ENCODE measurements around the gene ITPR2. TPM values are rescaled to one million over a fixed set of nuclear protein-coding genes. Genes with fewer than 3 reads are reported as not detected.

The ITPR2 gene
- polyA plus RNA-seq, 1 of the 3 experiments (the other 2 are of a cell fraction) = 2.3 TPM

GRCh38 chr12:26599096-26599695 is 233.8 kb downstream of the ITPR2 start:
- Histone ChIP-seq H3K79me2 (ENCODE audit: insufficient read depth) (no peaks in the 10 kb centered on the region), H3K9me3 (no peaks in the 10 kb centered on the region), H3K27me3 (ENCODE audit: insufficient read depth) (no peaks in the 10 kb centered on the region), H3K4me3 (ENCODE audit: low read depth in 2 of 2, low read length in 1 of 2) (no peak overlapping the region), H2AFZ (ENCODE audit: low read depth) (no peak overlapping the region), H3K9ac (no peak overlapping the region), H3K27ac (ENCODE audit: low read depth in 2 of 2, low read length in 1 of 2) (no peak overlapping the region), H3K36me3 (replicated peaks in 1 of 2; ENCODE audit: control insufficient read depth in 1 of 2, insufficient read depth in 2 of 2, low read length in 1 of 2) (peaks cover 7 to 39% of the 10 kb centered on the region in 2 experiments), H3K4me1 (ENCODE audit: control insufficient read depth in 1 of 2, insufficient read depth in 2 of 2, low read depth in 1 of 2, low read length in 1 of 2) (no peaks in the 10 kb centered on the region), H3K9me2 (no peaks in the 10 kb centered on the region), H4K20me1 (ENCODE audit: insufficient read depth) (no peaks in the 10 kb centered on the region), H3K4me2 (no peak overlapping the region), H3F3A (replicated peaks; ENCODE audit: insufficient read depth) (no peaks in the 10 kb centered on the region)
- 91% methylated on average over 7 of the region's 7 CpGs for WGBS (ENCODE audit: low lambda C conversion rate)
- ChIA-PET POLR2A (no interaction called here), CTCF (interaction anchor here (0.6 to 2.9 kb wide), 2 partner anchors 15 to 17 kb away, joined by 3 to 11 read pairs; no protein-coding TSS in a partner anchor)
- no peak for DNase-seq
- TF ChIP-seq, protein P1, sequence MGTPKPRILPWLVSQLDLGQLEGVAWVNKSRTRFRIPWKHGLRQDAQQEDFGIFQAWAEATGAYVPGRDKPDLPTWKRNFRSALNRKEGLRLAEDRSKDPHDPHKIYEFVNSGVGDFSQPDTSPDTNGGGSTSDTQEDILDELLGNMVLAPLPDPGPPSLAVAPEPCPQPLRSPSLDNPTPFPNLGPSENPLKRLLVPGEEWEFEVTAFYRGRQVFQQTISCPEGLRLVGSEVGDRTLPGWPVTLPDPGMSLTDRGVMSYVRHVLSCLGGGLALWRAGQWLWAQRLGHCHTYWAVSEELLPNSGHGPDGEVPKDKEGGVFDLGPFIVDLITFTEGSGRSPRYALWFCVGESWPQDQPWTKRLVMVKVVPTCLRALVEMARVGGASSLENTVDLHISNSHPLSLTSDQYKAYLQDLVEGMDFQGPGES (IDR thresholded peaks at IDR 0.05; ENCODE audit: low read depth, low read length) = no peak
- TF ChIP-seq GATA2 (CRISPR knock-in tag; IDR thresholded peaks at IDR 0.05) (no peak), USF2 (IDR thresholded peaks at IDR 0.05; ENCODE audit: borderline replicate concordance, low read depth, low read length) (no peak), NRF1 (IDR thresholded peaks at IDR 0.05; ENCODE audit: low read depth, low read length) (no peak), REST (IDR thresholded peaks at IDR 0.05; ENCODE audit: low read depth, low read length) (no peak), RCOR1 (IDR thresholded peaks at IDR 0.05; ENCODE audit: low read length) (no peak), RXRA (IDR thresholded peaks at IDR 0.05; ENCODE audit: borderline replicate concordance, low read depth) (no peak), RFX5 (IDR thresholded peaks at IDR 0.05; ENCODE audit: low read length) (no peak), CHD2 (IDR thresholded peaks at IDR 0.05; ENCODE audit: low read length, partially characterized antibody) (no peak)

DNA sequence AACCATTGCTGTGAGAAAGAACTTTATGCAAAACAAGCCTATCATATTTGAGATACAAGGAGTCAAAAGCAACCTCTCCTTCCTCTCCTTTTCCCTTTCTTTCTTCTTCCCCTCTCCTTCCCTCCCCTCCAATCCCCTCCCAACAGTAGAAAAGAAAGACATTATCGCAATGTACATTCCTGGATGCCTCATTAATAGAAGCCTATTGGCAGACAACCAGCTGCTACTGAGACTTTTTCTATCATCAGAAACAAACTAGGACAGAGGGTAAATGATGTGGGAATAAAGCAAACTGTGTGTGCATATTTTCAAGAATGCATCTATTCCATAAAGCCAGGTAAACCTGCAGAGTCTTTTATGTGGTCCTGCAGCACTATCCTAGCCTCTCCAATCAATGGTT is 237.2 kb downstream of the ITPR2 start:
- no peak for DNase-seq
- Histone ChIP-seq H3K79me2 (ENCODE audit: insufficient read depth) (no peaks in the 10 kb centered on the region), H2AFZ (ENCODE audit: low read depth) (no peak overlapping the region), H3K9me3 (no peaks in the 10 kb centered on the region), H3K36me3 (replicated peaks in 1 of 2; ENCODE audit: control insufficient read depth in 1 of 2, insufficient read depth in 2 of 2, low read length in 1 of 2) (peaks cover 0 to 33% of the 10 kb centered on the region in 2 experiments), H4K20me1 (ENCODE audit: insufficient read depth) (no peaks in the 10 kb centered on the region), H3K27ac (ENCODE audit: low read depth in 2 of 2, low read length in 1 of 2) (no peak overlapping the region), H3K9ac (no peak overlapping the region), H3K9me2 (no peaks in the 10 kb centered on the region), H3K27me3 (ENCODE audit: insufficient read depth) (no peaks in the 10 kb centered on the region), H3K4me1 (ENCODE audit: control insufficient read depth in 1 of 2, insufficient read depth in 2 of 2, low read depth in 1 of 2, low read length in 1 of 2) (no peaks in the 10 kb centered on the region), H3K4me2 (no peak overlapping the region), H3K4me3 (ENCODE audit: low read depth in 2 of 2, low read length in 1 of 2) (no peak overlapping the region), H3F3A (replicated peaks; ENCODE audit: insufficient read depth) (no peaks in the 10 kb centered on the region)
- ChIA-PET POLR2A (no interaction called here), CTCF (no interaction called here)
- TF ChIP-seq NRF1 (IDR thresholded peaks at IDR 0.05; ENCODE audit: low read depth, low read length) (no peak), RAD21 (IDR thresholded peaks at IDR 0.05; ENCODE audit: low read length) (no peak), TEAD4 (IDR thresholded peaks at IDR 0.05; ENCODE audit: borderline replicate concordance, insufficient read depth) (no peak), POLR2AphosphoS5 (IDR thresholded peaks at IDR 0.05; ENCODE audit: low read depth, low read length) (no peak), CHD2 (IDR thresholded peaks at IDR 0.05; ENCODE audit: low read length, partially characterized antibody) (no peak), RFX5 (IDR thresholded peaks at IDR 0.05; ENCODE audit: low read length) (no peak), ZBTB33 (IDR thresholded peaks at IDR 0.05; ENCODE audit: borderline replicate concordance, low read depth) (no peak), MAX (IDR thresholded peaks at IDR 0.05; ENCODE audit: low read depth) (no peak)
- WGBS (ENCODE audit: low lambda C conversion rate) = 90% methylated on average over 1 of the region's 1 CpG
